A549 treated with Mapracorat at 1 μM for 4 hours (cell line): ENCODE results near the gene ZNF280A. TPM values are rescaled to one million over a fixed set of nuclear protein-coding genes. Genes with fewer than 3 reads are reported as not detected.

ENCODE experiments used
- total RNA-seq: library from RNA; stranded (reverse); fragments of 200-300 nt; extraction: Qiagen RNA extraction; gene quantifications from 5 replicates; pipeline ENCODE4 v1.2.3, GENCODE V29; 2022

ZNF280A gene
- 2.7 to 4.4 TPM (median 3.4 TPM) in 5 replicates for total RNA-seq

GRCh38 chr22:22520020-22520656 lies at the start of gene ZNF280A:
Gene ZNF280A, minus strand, starts transcription at chr22:22520270. Its CDS starts 4,640 bp downstream, at chr22:22515630.

GRCh38 chr22:22558972-22559603 lies 39.0 kb upstream of the ZNF280A start, which contains the start of gene PRAME:
Gene PRAME, minus strand, starts transcription at chr22:22559265. Its CDS starts 2,433 bp downstream, at chr22:22556832.

GRCh38 chr22:22508274-22509176 lies 11.5 kb downstream of the ZNF280A start, which contains the start of gene ZNF280B:
Gene ZNF280B, minus strand, starts transcription at chr22:22508742. Its CDS starts 19,344 bp downstream, at chr22:22489398.

Other genes with a start within 250 kb of the ZNF280A start
- 1.0 to 1.8 TPM (median 1.4 TPM) in 5 replicates for gene ZNF280B, start 11.5 kb downstream of the ZNF280A start, total RNA-seq
- 93.6 to 108 TPM (median 99.6 TPM) in 5 replicates for gene PRAME, start 39.0 kb upstream of the ZNF280A start, total RNA-seq
- not detected in 5 replicates for gene GGTLC2, start 124.3 kb upstream of the ZNF280A start, total RNA-seq